ENCODE measurements around the gene PDZRN3. TPM values are rescaled to one million over a fixed set of nuclear protein-coding genes. Genes with fewer than 3 reads are reported as not detected.

PDZRN3 gene
- total and polyA plus RNA-seq, 2 experiments from 2014 or later: 22.3 to 35.6 TPM

DNA sequence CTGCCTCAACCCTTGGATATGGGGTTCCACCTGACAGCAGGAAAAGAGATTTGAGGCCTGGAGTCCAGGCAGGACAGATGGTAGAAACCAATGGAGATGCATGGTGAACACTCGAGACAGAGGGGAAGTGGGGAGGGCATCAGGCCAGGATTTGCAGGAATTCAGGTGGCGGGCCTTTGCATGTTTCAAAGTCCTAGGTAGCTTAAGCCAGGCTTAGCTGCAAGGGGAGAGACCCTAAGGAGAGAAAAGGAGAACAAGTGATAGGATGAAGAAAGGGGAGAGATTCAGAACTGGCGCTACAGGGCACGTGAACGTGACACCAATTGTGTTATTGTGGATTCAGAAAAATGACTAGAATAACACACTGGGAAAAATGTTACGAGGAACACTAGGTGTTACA lies 182.6 kb downstream of the PDZRN3 start:
- Histone ChIP-seq H3K4me3 (no peak overlapping the region), H4K20me1 (ENCODE audit: insufficient read depth) (no peaks in the 10 kb centered on the region), H3F3A (ENCODE audit: insufficient read depth) (no peaks in the 10 kb centered on the region), H3K4me1 (ENCODE audit: insufficient read depth) (peaks cover 11% of the 10 kb centered on the region), H3K36me3 (ENCODE audit: low read depth) (no peaks in the 10 kb centered on the region), H3K27ac (no peak overlapping the region), H3K9ac (no peak overlapping the region), H3K9me3 (ENCODE audit: low read depth) (no peaks in the 10 kb centered on the region), H3K9me2 (ENCODE audit: insufficient read depth) (no peaks in the 10 kb centered on the region), H2AFZ (no peak overlapping the region), H3K79me2 (ENCODE audit: insufficient read depth) (peaks cover 44% of the 10 kb centered on the region), H3K4me2 (ENCODE audit: unreplicated experiment) (no peak overlapping the region), H3K27me3 (replicated peaks; ENCODE audit: insufficient read depth) (no peaks in the 10 kb centered on the region)
- TF ChIP-seq EZH2 (IDR thresholded peaks at IDR 0.05; ENCODE audit: insufficient read depth, poor library complexity, severe bottlenecking) (no peak), EZH2phosphoT487 (IDR thresholded peaks at IDR 0.05; ENCODE audit: insufficient read depth, low read depth) (no peak)
- DNase-seq: no peak
- in situ Hi-C loops (cut with MboI): no loop called here
- 79 to 80% methylated on average over 6 of the region's 6 CpGs for WGBS, 2 experiments (ENCODE audit: low coverage in 1 of 2, low lambda C conversion rate in 2 of 2, missing lambda C conversion rate in 2 of 2)

DNA sequence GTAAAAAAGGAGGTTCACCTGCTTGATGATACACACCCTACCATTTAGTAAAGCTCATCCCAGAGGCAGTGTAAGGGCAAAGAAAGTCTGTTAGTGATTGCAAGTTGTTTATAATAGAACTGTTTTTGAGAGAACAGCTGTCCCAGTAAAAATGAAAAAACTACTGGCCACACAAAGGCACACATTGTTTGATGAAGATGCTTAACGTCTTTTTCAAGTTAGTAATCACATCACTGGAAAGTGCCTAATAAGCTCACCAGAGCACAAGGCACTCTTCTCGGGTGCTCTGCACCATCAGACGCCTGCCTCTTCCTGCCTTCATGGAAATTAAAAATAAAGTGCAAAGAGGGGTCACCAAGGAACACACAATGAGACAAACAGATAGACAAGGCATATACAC lies 186.9 kb downstream of the PDZRN3 start:
- no peak overlapping the region for H3K27ac ChIP-seq

DNA sequence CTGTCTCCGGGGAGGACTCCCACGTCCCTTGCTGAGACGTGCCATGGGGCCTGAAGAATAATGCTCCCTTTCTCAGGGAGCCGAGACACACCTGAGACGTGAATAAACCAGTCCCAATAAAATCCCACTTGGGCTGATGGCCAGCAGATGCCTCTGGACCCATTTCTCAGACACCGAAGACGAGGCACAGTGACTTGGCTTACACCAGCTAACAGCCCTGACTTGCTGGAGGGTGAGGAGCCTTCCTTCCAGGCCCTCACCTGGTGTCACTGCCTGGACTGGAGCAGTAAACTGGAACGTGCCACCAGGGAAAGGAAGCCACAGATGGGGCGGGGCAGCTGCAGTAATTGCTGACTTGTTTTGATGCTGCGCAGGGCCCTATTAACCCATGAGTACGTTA lies 189.7 kb downstream of the PDZRN3 start:
- no peak overlapping the region for H2AFZ ChIP-seq
- no peaks in the 10 kb centered on the region for H3K9me3 ChIP-seq (ENCODE audit: low read depth)
- no peaks in the 10 kb centered on the region for H3K36me3 ChIP-seq (ENCODE audit: low read depth)
- in situ Hi-C loops (cut with MboI): loop anchor here (10.0 kb wide), 1 partner anchor 330 kb away; no protein-coding TSS in a partner anchor
- H3K27me3 ChIP-seq (replicated peaks; ENCODE audit: insufficient read depth): no peaks in the 10 kb centered on the region
- H3K9me2 ChIP-seq (ENCODE audit: insufficient read depth): no peaks in the 10 kb centered on the region
- no peak overlapping the region for H3K9ac ChIP-seq
- H4K20me1 ChIP-seq (ENCODE audit: insufficient read depth): no peaks in the 10 kb centered on the region
- H3K4me2 ChIP-seq (ENCODE audit: unreplicated experiment): no peak overlapping the region
- TF ChIP-seq EZH2 (IDR thresholded peaks at IDR 0.05; ENCODE audit: insufficient read depth, poor library complexity, severe bottlenecking) (no peak), EZH2phosphoT487 (IDR thresholded peaks at IDR 0.05; ENCODE audit: insufficient read depth, low read depth) (no peak)
- no peak overlapping the region for H3K27ac ChIP-seq
- H3K4me1 ChIP-seq (ENCODE audit: insufficient read depth): peaks cover 31% of the 10 kb centered on the region
- peaks cover 74% of the 10 kb centered on the region for H3K79me2 ChIP-seq (ENCODE audit: insufficient read depth)
- 77 to 78% methylated on average over 11 of the region's 11 CpGs for WGBS, 2 experiments (ENCODE audit: low coverage in 1 of 2, low lambda C conversion rate in 2 of 2, missing lambda C conversion rate in 2 of 2)
- H3K4me3 ChIP-seq: no peak overlapping the region
- no peak for DNase-seq
- 0 out of 2 replicates have a peak, but pooled peaks cover 4% of the 10 kb centered on the region for H3F3A ChIP-seq (ENCODE audit: insufficient read depth)

More for the DNA sequence above, 186.9 kb downstream of the PDZRN3 start:
- WGBS, 2 experiments (ENCODE audit: low coverage in 1 of 2, low lambda C conversion rate in 2 of 2, missing lambda C conversion rate in 2 of 2): 34 to 39% methylated on average over 3 of the region's 3 CpGs
- Histone ChIP-seq H3K79me2 (ENCODE audit: insufficient read depth) (peaks cover 70% of the 10 kb centered on the region), H3K27me3 (replicated peaks; ENCODE audit: insufficient read depth) (no peaks in the 10 kb centered on the region), H3K9me2 (ENCODE audit: insufficient read depth) (no peaks in the 10 kb centered on the region), H3K4me1 (ENCODE audit: insufficient read depth) (peaks cover 17% of the 10 kb centered on the region), H3K36me3 (ENCODE audit: low read depth) (no peaks in the 10 kb centered on the region), H2AFZ (no peak overlapping the region), H3K9ac (no peak overlapping the region), H3F3A (ENCODE audit: insufficient read depth) (0 out of 2 replicates have a peak, but pooled peaks cover 4% of the 10 kb centered on the region), H3K4me2 (ENCODE audit: unreplicated experiment) (no peak overlapping the region), H4K20me1 (ENCODE audit: insufficient read depth) (no peaks in the 10 kb centered on the region), H3K9me3 (ENCODE audit: low read depth) (no peaks in the 10 kb centered on the region), H3K4me3 (no peak overlapping the region)
- no peak for TF ChIP-seq EZH2 (IDR thresholded peaks at IDR 0.05; ENCODE audit: insufficient read depth, poor library complexity, severe bottlenecking)
- in situ Hi-C loops (cut with MboI): loop anchor here (10.0 kb wide), 1 partner anchor 333 kb away; no protein-coding TSS in a partner anchor
- peak; percentile 35 for DNase-seq

DNA sequence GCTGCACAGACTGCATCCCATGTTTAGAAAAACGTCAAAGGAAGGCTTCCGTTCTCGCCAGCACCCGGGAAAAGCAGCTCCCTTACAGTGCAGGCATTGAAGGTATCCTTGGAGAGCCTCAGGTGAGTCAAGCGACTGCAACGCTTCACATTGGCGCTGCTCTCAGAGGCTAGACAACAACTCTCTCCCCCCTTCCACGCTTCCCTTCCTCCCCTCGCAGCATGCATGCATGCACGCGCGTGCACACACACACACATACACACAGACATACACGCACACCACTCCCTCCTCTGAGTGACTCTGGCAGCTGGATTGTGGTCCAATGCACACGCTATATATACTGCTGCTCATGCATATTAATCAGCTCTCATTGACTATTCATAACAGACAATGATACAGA lies 191.1 kb downstream of the PDZRN3 start:
- no peak for TF ChIP-seq EZH2 (IDR thresholded peaks at IDR 0.05; ENCODE audit: insufficient read depth, poor library complexity, severe bottlenecking)
- TF ChIP-seq EZH2phosphoT487 (IDR thresholded peaks at IDR 0.05; ENCODE audit: insufficient read depth, low read depth): no peak
- Histone ChIP-seq H3K4me3 (no peak overlapping the region), H3K27ac (no peak overlapping the region), H3F3A (ENCODE audit: insufficient read depth) (0 out of 2 replicates have a peak, but pooled peaks cover 4% of the 10 kb centered on the region), H4K20me1 (ENCODE audit: insufficient read depth) (no peaks in the 10 kb centered on the region), H3K9me2 (ENCODE audit: insufficient read depth) (no peaks in the 10 kb centered on the region), H3K36me3 (ENCODE audit: low read depth) (no peaks in the 10 kb centered on the region), H3K27me3 (replicated peaks; ENCODE audit: insufficient read depth) (no peaks in the 10 kb centered on the region), H3K9me3 (ENCODE audit: low read depth) (no peaks in the 10 kb centered on the region), H2AFZ (no peak overlapping the region), H3K4me2 (ENCODE audit: unreplicated experiment) (no peak overlapping the region), H3K4me1 (ENCODE audit: insufficient read depth) (peaks cover 31% of the 10 kb centered on the region), H3K9ac (no peak overlapping the region), H3K79me2 (ENCODE audit: insufficient read depth) (peaks cover 85% of the 10 kb centered on the region)
- no peak for DNase-seq
- 55 to 61% methylated on average over 11 to 14 of the region's 14 CpGs for WGBS, 2 experiments (ENCODE audit: low coverage in 1 of 2, low lambda C conversion rate in 2 of 2, missing lambda C conversion rate in 2 of 2)
- in situ Hi-C loops (cut with MboI): loop anchor here (10.0 kb wide), 1 partner anchor 329 kb away; no protein-coding TSS in a partner anchor
